ENCODE results near the gene NRG3.

NRG3 gene

GRCh38 chr10:82692458-82692857 is 817.5 kb downstream of the NRG3 start:
- FAIRE-seq = no peak
- no peak for DNase-seq (ENCODE audit: extremely low spot score, insufficient read length, low read depth)

GRCh38 chr10:82721831-82722230 is 846.8 kb downstream of the NRG3 start:
- DNase-seq (ENCODE audit: extremely low spot score, insufficient read length, low read depth) (no peak), FAIRE-seq (no peak)

GRCh38 chr10:82722273-82722672 is 847.3 kb downstream of the NRG3 start:
- DNase-seq (ENCODE audit: extremely low spot score, insufficient read length, low read depth) (no peak), FAIRE-seq (no peak)

DNA sequence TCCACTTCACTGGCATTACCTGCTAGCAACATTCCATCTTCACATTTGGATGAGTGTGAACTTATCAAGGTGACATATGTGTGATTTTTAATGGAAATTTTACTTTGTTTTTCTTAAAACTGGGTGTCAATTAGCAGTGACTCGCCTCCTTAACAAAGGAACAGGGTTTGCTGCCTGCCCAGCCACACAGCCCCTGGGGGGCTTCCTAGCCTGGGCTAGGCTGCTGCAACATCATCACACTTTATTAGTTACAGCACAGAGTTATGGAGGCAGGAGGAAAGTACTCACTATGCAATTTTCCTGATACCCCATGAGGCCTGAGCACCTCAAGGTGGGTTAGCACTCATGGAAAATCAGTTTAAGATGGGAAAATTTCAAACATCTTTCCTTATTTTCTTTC is 861.3 kb downstream of the NRG3 start:
- FAIRE-seq (no peak), DNase-seq (ENCODE audit: extremely low spot score, insufficient read length, low read depth) (no peak)

GRCh38 chr10:82737549-82737948 is 862.6 kb downstream of the NRG3 start:
- DNase-seq (ENCODE audit: extremely low spot score, insufficient read length, low read depth) = no peak

DNA sequence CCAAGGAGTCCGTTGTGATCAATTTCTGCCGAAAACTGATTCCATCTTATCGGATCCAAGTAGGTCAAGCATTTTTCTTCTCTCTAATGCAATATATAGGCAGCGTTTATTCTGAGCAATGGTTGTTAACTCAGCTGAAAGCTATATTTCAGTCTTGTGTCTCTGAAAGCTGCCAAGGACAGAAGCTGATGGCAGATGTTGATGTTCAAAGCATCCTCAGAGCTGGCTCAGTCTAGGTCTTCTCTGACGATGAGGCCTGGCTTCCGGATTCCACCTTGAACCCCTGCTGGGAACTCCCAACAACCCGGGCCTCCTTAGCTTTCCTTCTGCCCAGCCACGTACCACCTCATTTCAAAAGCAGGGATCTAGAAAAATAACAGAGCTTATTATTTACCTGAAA is 863.6 kb downstream of the NRG3 start:
- no peak for DNase-seq (ENCODE audit: extremely low spot score, insufficient read length, low read depth)
- no peak for FAIRE-seq

More at GRCh38 chr10:82737549-82737948, 862.6 kb downstream of the NRG3 start:
- FAIRE-seq = no peak

GRCh38 chr10:82742478-82742877 is 867.5 kb downstream of the NRG3 start:
- no peak for DNase-seq (ENCODE audit: extremely low spot score, insufficient read length, low read depth)
- FAIRE-seq = no peak

DNA sequence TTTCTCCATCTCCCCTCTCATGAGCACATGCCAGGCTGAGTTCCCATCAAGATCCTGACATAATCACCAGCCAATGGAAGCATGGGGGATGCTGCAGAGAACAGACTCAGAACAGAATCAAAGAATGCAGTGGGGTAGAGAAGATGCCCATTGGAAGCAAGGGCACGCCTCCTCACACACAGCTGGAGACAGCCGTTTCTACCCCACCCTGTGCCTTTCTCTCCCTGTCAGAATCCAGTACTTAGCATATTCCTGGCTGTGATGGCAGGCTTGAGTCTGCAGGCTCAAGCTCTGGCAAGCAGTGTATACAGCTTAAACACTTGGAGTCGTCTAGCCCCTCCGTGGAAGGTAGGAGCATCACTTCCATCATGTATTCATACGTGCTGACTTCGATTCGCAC is 867.9 kb downstream of the NRG3 start:
- DNase-seq (ENCODE audit: extremely low spot score, insufficient read length, low read depth) (no peak), FAIRE-seq (no peak)

DNA sequence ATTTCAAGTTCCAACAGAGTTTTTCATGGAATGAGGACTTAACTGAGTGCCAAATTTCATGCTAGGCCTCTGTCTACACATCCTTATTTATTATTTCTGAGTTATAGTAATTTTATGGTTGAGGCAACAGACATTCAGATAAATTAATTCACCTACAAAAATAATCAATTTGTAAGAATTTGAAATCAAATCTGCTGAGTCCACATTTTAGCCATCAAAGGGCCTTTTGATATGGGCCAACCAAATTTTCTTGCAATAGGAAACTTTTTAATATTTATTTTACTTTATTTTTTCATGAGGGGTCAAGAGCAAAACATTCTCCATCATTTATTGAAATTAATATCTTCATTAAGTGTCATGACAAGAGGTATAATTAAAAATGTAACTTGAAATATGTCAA is 875.5 kb downstream of the NRG3 start:
- FAIRE-seq = no peak

GRCh38 chr10:82757397-82757796 is 882.4 kb downstream of the NRG3 start:
- FAIRE-seq = no peak
- no peak for DNase-seq (ENCODE audit: extremely low spot score, insufficient read length, low read depth)

More for the DNA sequence above, 875.5 kb downstream of the NRG3 start:
- DNase-seq (ENCODE audit: extremely low spot score, insufficient read length, low read depth) = no peak

- DNase-seq (ENCODE audit: extremely low spot score, insufficient read length, low read depth) (no peak), FAIRE-seq (no peak)
These were observed 882.9 kb downstream of the NRG3 start for GRCh38 chr10:82757901-82758300.

DNA sequence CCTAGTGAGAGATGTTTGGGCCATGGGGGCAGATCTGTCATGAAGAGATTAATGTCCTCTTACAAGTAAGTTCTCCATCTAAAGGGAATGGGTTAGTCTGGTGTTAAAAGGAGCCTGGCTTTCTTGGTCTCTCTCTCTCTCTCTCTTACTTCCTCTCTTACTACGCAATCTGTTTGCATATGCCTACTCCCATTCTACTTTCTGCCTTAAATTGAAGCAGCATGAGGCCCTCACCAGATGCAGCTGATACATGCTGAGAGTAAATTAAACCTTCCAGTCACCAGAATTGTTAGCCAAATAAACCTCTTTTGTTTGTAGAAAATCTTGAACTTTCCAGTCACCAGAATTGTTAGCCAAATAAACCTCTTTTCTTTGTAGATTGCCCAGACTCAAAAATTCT is 884.1 kb downstream of the NRG3 start:
- DNase-seq (ENCODE audit: extremely low spot score, insufficient read length, low read depth) (no peak), FAIRE-seq (no peak)

DNA sequence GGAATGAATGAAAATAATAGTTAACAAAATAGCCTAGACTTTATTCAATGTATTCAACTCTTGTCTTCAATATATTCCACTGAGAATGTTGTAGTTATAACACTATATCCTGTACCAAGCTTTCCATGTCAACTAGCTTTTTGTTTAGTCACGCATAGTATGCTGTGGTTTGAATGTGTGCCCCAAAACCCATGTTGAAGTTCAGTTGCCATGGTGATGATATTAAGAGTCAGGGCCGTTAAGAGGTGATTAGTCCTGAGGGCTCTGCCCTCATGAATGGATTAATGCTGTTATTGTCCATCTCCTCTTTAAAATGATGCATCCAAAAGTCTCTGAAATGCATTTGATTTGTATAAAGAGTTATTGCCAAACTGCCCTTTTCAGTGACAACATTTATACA is 887.6 kb downstream of the NRG3 start:
- FAIRE-seq = no peak

GRCh38 chr10:82768040-82768439 is 893.0 kb downstream of the NRG3 start:
- FAIRE-seq (no peak), DNase-seq (ENCODE audit: extremely low spot score, insufficient read length, low read depth) (no peak)

More for the DNA sequence above, 887.6 kb downstream of the NRG3 start:
- no peak for DNase-seq (ENCODE audit: extremely low spot score, insufficient read length, low read depth)

DNA sequence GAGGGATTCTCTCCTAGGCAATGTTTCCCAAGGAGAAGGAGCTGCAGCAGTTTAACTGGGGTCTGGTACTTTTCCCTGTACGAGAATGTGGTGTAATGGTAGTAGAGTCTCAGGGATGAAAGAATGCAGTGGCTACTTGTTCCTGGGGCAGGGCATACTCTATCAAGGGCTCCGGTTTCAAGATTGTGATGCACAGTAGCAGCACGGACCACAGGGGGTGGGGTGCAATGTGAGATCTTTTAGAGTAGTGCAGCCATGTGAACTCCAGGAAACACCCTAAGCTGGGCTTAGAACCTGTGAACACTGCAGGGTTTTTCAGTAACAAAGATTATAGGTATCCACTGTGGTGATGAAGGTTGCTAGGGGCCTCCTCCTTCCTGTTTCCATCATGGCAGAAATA is 903.9 kb downstream of the NRG3 start:
- FAIRE-seq = no peak
- DNase-seq (ENCODE audit: extremely low spot score, insufficient read length, low read depth) = no peak

GRCh38 chr10:82796510-82796909 is 921.5 kb downstream of the NRG3 start:
- no peak for DNase-seq (ENCODE audit: extremely low spot score, insufficient read length, low read depth)
- no peak for FAIRE-seq

DNA sequence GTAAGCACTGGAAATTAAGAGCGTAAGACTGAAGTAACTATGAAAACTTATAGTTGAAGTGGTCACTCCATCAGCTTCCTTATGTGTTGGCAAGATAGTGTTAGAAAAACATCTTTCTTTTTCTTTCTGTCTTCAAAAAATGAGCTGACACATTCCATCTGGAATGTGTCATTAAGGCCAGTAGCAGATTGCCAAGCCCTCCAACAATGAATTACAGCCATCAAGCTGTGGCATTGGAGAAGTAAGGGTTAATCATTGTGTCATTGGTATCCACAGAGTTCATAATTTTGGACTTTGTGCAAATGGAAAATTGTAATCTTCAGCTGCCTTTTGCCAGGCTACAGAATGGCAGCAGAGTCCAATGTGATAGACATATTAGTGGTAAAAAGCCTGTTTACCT is 926.3 kb downstream of the NRG3 start:
- DNase-seq (ENCODE audit: extremely low spot score, insufficient read length, low read depth) = no peak
- FAIRE-seq = no peak

GRCh38 chr10:82811621-82812020 is 936.6 kb downstream of the NRG3 start:
- no peak for FAIRE-seq

DNA sequence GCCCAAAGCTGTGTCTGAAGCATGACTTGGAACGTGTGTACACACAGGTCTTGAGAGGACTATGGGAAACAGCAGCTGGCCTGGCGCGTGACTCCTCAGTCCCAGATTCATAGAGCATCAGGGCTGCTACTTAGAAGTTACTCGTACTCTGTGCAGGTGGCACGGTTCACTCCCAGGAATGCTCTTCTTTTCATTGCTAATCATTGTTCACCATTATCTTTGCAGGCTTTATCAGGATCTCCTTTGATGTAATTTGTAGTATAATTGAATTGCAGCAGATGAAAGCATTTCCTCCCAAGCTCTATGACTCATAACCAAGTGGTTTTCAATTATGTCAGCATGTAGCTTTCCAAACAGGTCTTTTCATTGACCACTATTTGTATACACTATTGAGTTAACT is 938.9 kb downstream of the NRG3 start:
- DNase-seq (ENCODE audit: extremely low spot score, insufficient read length, low read depth) = no peak
- FAIRE-seq = no peak

More at GRCh38 chr10:82811621-82812020, 936.6 kb downstream of the NRG3 start:
- DNase-seq (ENCODE audit: extremely low spot score, insufficient read length, low read depth) = no peak

GRCh38 chr10:82814635-82815034 is 939.6 kb downstream of the NRG3 start:
- DNase-seq (ENCODE audit: extremely low spot score, insufficient read length, low read depth) (no peak), FAIRE-seq (no peak)

GRCh38 chr10:82815680-82816079 is 940.7 kb downstream of the NRG3 start:
- FAIRE-seq = no peak
- DNase-seq (ENCODE audit: extremely low spot score, insufficient read length, low read depth) = no peak

DNA sequence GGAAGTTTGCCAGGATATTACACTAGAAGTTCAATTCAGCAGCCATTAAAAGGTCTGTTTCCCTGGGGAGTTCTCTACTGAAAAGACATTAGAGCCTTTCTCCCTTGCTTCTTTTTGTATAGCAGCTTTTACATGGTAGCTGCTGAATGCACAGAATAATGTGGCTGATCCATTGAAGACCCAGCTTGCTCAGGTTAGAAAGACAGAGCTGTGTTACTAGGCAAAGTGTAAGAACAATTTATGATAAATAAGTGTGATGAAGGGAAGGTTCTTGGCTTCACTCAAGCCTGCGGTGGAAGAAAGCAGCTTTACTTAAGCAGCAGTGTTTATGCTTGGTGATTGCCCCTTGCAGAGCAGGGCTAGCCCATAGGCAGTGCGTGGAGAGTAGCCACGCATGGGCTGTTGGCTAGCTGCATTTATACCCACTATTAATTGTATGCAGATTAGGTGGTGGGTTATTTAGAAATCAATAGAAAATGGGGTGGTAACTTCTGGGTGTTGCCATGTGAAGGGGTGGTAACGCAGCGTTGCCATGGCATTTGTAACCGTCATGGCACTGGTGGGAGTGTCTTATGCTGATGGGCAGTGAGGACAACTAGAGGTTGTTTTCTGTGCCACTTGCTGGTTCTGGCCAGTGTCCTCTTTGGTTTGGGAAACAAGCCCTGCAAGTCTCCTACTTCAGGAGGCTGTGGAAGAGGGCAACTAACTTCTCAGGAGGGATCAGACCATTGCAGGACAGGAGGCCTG is 942.9 kb downstream of the NRG3 start:
- no peak for DNase-seq (ENCODE audit: extremely low spot score, insufficient read length, low read depth)
- no peak for FAIRE-seq

Measured in GM18507 (cell line).